ENCODE measurements around the gene TFPT. TPM values are rescaled to one million over a fixed set of nuclear protein-coding genes. Genes with fewer than 3 reads are reported as not detected.

Gene TFPT
- total and polyA plus RNA-seq, 10 of the 15 experiments (the other 5 are each of a cell fraction or from before 2014, with no cell fraction given): 1.7 to 40.2 (median 25.6) TPM

- H4K20me1 ChIP-seq (ENCODE audit: control insufficient read depth, insufficient read depth): no peaks in the 10 kb centered on the region
- H3K27ac ChIP-seq (ENCODE audit: control insufficient read depth, insufficient read depth): no peak overlapping the region
- no peak overlapping the region for H3K4me2 ChIP-seq (ENCODE audit: control insufficient read depth, insufficient read depth)
- H3K27me3 ChIP-seq (replicated peaks in 1 of 2; ENCODE audit: control insufficient read depth in 2 of 2, insufficient read depth in 2 of 2, low read length in 1 of 2): no peaks in the 10 kb centered on the region
- ChIA-PET SMC1A (ENCODE audit: uncharacterized antibody, unreplicated experiment) (no interaction called here), RAD21 (ENCODE audit: unreplicated experiment) (no interaction called here), CTCF (no interaction called here), POLR2A (no interaction called here)
- no peak overlapping the region for H3K9ac ChIP-seq (ENCODE audit: control insufficient read depth, insufficient read depth, low read length)
- TF ChIP-seq TBL1XR1 (IDR thresholded peaks at IDR 0.05; ENCODE audit: low read depth, low read length) (no peak), SIN3A (IDR thresholded peaks at IDR 0.05; ENCODE audit: low read depth, low read length) (no peak), JUND (IDR thresholded peaks at IDR 0.05; ENCODE audit: low read depth, low read length) (no peak), MEF2A (IDR thresholded peaks at IDR 0.05; ENCODE audit: insufficient read depth, low read depth, low read length) (no peak), SMAD1 (IDR thresholded peaks at IDR 0.05; ENCODE audit: low read depth, partially characterized antibody) (no peak), EP300 (IDR thresholded peaks at IDR 0.05; ENCODE audit: borderline replicate concordance in 1 of 2, control insufficient read depth in 1 of 2, low read depth in 2 of 2, low read length in 2 of 2) (no peak), BHLHE40 (IDR thresholded peaks at IDR 0.05; ENCODE audit: borderline replicate concordance in 1 of 2, low read depth in 2 of 2, low read length in 1 of 2) (no peak), MEF2B (IDR thresholded peaks at IDR 0.05; ENCODE audit: partially characterized antibody, poor library complexity, severe bottlenecking) (no peak), STAT1 (conservative IDR thresholded peaks at IDR 0.05) (no peak)
- TF ChIP-seq, protein P1, sequence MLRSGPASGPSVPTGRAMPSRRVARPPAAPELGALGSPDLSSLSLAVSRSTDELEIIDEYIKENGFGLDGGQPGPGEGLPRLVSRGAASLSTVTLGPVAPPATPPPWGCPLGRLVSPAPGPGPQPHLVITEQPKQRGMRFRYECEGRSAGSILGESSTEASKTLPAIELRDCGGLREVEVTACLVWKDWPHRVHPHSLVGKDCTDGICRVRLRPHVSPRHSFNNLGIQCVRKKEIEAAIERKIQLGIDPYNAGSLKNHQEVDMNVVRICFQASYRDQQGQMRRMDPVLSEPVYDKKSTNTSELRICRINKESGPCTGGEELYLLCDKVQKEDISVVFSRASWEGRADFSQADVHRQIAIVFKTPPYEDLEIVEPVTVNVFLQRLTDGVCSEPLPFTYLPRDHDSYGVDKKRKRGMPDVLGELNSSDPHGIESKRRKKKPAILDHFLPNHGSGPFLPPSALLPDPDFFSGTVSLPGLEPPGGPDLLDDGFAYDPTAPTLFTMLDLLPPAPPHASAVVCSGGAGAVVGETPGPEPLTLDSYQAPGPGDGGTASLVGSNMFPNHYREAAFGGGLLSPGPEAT (IDR thresholded peaks at IDR 0.05; ENCODE audit: low read depth): no peak
- in situ Hi-C loops (cut with MboI) (loop anchor here (25.0 kb wide), 1 partner anchor 1534 kb away; the partner anchor contains the start of gene U2AF2), intact Hi-C loops (cut with micrococcal nuclease; ENCODE audit: unreplicated experiment) (no loop called here)
- peaks cover 0 to 27% of the 10 kb centered on the region in 2 experiments; a peak in 3 of 4 replicates for H3K36me3 ChIP-seq (ENCODE audit: control insufficient read depth in 2 of 2, insufficient read depth in 2 of 2, low read length in 1 of 2)
- no peak overlapping the region for H3K4me3 ChIP-seq
- H2AFZ ChIP-seq (ENCODE audit: control insufficient read depth, low read depth, low read length): no peak overlapping the region
- ATAC-seq: no peak
- no peak for DNase-seq (ENCODE audit: low read depth, low spot score)
- no peaks in the 10 kb centered on the region for H3K9me3 ChIP-seq (replicated peaks; ENCODE audit: control insufficient read depth, insufficient read depth, low read length)
- H3K79me2 ChIP-seq (ENCODE audit: control insufficient read depth, insufficient read depth, low read length): no peaks in the 10 kb centered on the region
- FAIRE-seq: no peak
- WGBS (ENCODE audit: insufficient coverage, insufficient replicate concordance, low lambda C conversion rate, missing lambda C conversion rate): 88% methylated on average over 14 of the region's 20 CpGs
- no TSS peak for BruUV-seq (replicated peaks)
- H3K4me1 ChIP-seq (ENCODE audit: control insufficient read depth, insufficient read depth, low read length): no peaks in the 10 kb centered on the region
These were observed 12.9 kb upstream of the TFPT start for GRCh38 chr19:54128441-54128725.

Measured in GM12878 (cell line).